NT2/D1 (cell line): ENCODE results near the gene WNT10A.

ENCODE experiments used
- YY1 ChIP-seq: IDR thresholded peaks from 2 replicates; pipeline ENCODE4 v1.6.1; 2011; ENCODE audit not compliant: insufficient read length, insufficient read depth
- ZNF274 ChIP-seq: IDR thresholded peaks from 2 replicates; pipeline ENCODE4 v1.6.1; 2011; ENCODE audit warnings: mild to moderate bottlenecking, low read depth, low read length

GRCh38 chr2:218857371-218858137 lies 23.1 kb upstream of the WNT10A start:
- TF ChIP-seq ZNF274 (no peak), YY1 (no peak)
